Fibroblast of lung (primary cell): Measurements from ENCODE around the gene CFD.

Source experiments
- EZH2 ChIP-seq: IDR thresholded peaks from 2 replicates; pipeline ENCODE4 v1.5.1; 2012; ENCODE audit warnings: low read length, control low read depth, mild to moderate bottlenecking; ENCODE audit errors: missing control alignments
- TF ChIP-seq, protein P1 (sequence below), 2 donors: IDR thresholded peaks in 1 of 2; conservative IDR thresholded peaks in 1 of 2; 1 replicate in 1 of 2; 2 replicates in 1 of 2; pipeline ENCODE4 v1.5.1; 2011 to 2012; ENCODE audit warnings: low read length in 2 of 2, control low read depth in 1 of 2, inconsistent platforms in 1 of 2, low read depth in 1 of 2, mild to moderate bottlenecking in 1 of 2

GRCh38 chr19:862581-863314 lies 3.3 kb downstream of the CFD start:
- TF ChIP-seq, protein P1, sequence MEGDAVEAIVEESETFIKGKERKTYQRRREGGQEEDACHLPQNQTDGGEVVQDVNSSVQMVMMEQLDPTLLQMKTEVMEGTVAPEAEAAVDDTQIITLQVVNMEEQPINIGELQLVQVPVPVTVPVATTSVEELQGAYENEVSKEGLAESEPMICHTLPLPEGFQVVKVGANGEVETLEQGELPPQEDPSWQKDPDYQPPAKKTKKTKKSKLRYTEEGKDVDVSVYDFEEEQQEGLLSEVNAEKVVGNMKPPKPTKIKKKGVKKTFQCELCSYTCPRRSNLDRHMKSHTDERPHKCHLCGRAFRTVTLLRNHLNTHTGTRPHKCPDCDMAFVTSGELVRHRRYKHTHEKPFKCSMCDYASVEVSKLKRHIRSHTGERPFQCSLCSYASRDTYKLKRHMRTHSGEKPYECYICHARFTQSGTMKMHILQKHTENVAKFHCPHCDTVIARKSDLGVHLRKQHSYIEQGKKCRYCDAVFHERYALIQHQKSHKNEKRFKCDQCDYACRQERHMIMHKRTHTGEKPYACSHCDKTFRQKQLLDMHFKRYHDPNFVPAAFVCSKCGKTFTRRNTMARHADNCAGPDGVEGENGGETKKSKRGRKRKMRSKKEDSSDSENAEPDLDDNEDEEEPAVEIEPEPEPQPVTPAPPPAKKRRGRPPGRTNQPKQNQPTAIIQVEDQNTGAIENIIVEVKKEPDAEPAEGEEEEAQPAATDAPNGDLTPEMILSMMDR (conservative IDR thresholded peaks at IDR 0.05 in 1 of 2, IDR thresholded peaks at IDR 0.05 in 1 of 2; ENCODE audit: low read depth in 1 of 2, low read length in 2 of 2): no peak
- TF ChIP-seq EZH2: no peak
